ENCODE results near the gene CNN3.

CNN3 gene

DNA sequence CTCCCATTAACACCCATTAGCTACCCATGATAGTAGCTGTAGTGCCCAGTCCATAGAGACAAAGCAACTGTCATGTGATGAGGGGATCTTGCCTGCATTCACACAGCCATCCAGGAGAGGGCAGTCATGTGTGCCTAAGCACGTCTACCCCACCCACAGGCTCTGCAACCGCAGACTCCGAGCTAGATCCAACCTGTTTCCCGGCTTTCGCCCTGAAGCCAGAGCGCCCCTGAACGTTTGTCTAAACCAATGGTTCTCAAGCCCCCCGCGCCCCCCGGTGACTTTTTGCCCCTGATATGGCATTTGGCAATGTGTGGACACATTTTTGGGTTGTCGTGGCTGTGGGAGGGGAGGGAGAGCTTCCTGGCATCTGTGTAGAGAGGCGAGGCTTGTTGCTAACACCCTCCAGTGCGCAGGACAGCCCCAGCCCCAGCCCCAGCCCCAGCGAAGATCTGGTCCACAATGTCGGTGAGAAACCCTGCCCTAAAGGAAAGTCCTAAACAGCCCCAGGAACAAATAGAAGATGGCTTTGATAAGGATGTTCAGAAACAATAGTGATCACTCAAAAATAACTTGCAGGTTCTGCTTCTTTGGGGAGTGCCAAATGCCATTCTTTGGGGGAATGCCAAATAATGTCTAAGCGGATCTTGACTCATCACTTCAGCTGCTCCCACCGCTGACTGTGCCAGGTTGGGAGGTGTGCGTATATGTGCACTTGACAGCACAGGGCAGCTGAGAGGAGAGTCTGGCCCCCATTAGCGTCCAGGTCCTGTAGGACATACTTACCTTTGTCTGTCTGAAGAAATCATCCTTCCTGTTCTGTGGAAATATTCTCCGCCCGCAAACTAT is 72.2 kb downstream of the CNN3 start:
- peak; percentile 87 for DNase-seq

DNA sequence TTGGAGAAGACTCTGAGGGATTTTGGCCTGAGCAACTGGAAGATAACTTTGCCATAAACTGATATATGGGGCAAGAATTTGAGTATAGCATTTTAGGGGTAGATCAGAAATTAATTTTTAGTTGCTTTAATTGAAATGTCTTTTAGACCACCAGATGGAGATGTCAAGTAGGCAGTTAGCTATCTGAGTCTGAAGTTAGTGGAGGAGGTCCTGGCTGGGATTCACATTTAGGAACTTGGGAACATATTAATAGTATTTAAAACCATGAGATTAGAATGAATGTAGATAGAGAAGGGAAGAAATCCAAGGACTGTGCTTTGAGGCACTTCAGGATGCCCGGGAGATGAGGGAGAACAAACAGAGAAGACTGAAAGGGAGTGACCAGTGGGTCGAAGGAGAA is 74.1 kb downstream of the CNN3 start:
- DNase-seq = no peak

DNA sequence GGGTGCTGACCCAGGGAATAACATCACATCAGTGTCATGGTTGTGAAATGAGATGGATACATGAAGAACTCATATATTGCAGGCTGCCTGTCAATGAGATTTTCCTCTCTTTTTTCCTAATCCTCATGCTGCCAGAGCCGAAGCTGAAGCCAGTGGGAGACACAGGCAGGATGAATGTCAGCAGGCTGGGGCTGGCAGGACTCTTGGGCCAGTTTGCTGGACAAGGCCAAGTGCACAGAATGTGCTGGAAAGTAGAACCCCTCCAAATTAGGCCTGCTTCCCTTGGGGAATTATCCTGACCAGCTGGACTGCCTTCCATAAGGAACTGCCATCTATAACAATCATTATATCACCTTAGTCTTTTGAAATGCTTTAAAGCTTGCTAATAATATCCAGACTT is 75.3 kb downstream of the CNN3 start:
- no peak for DNase-seq
